Pancreas (tissue), 10 donors: ENCODE data around the gene AAK1. TPM values are rescaled to one million over a fixed set of nuclear protein-coding genes. Genes with fewer than 3 reads are reported as not detected.

Experiments
- ATAC-seq, 4 donors: fragments of 200-7000 bp; cut with Tn5 transposase; one replicate each; pipeline versions ENCODE4 v1.8.0 to v1.9.1; 2020; ENCODE audit warnings: mild to moderate bottlenecking in 4 of 4, moderate library complexity in 4 of 4
- DNase-seq, 6 donors: peaks; one replicate each; pipeline ENCODE4 v3.0.0-alpha.2; 2020
- FAIRE-seq: peaks from 2 replicates; lab custom pipeline; 2012; peaks lifted over from hg19 to GRCh38; lab: Jason Lieb, UNC
- H3K27ac ChIP-seq, 4 donors: fragments of 200-600 bp; sonication (generic); 1 replicate in 3 of 4; 2 replicates in 1 of 4; pipeline versions ENCODE4 v1.5.0 to v1.8.0; 2020
- H3K27me3 ChIP-seq, 4 donors: fragments of 200-600 bp; one replicate each; pipeline ENCODE4 v1.8.0; 2021
- H3K36me3 ChIP-seq, 3 donors: fragments of 200-600 bp; sonication (generic) in 1 of 3; one replicate each; pipeline versions ENCODE4 v1.5.0 to v1.8.0; 2020 to 2021
- H3K4me1 ChIP-seq, 3 donors: fragments of 200-600 bp; one replicate each; pipeline ENCODE4 v1.8.0; 2021
- H3K4me3 ChIP-seq, 4 donors: fragments of 200-600 bp; sonication (generic) in 2 of 4; one replicate each; pipeline versions ENCODE4 v1.5.0 to v1.8.0; 2020 to 2021
- H3K9me3 ChIP-seq, 4 donors: fragments of 200-600 bp; one replicate each; pipeline ENCODE4 v1.8.0; 2021
- CTCF ChIP-seq, 4 donors: fragments of 200-600 bp; sonication (generic) in 3 of 4; IDR thresholded peaks; one replicate each; pipeline versions ENCODE4 v1.5.0 to v1.8.0; 2021; ENCODE audit warnings: antibody characterized with exemption in 4 of 4
- WGBS, 2 donors: extraction: QIAGEN DNeasy Blood & Tissue Kit; methylation state at CpG; one replicate each; pipeline ENCODE4 v1.1.7; 2013; 5-methylcytosine and 5-hydroxymethylcytosine counted together
- intact Hi-C, 3 donors: fragments of 100-400 bp; cut with DNase I; formaldehyde crosslinking; loops; one replicate each; pipeline versions ENCODE4 v1.11.1 to v1.14.2; 2022
- polyA plus RNA-seq, 2 donors: library from polyadenylated mRNA; stranded (reverse); fragments of 200-250 nt; gene quantifications; one replicate each; pipeline ENCODE4 v1.2.3, GENCODE V29; 2013
- total RNA-seq, 6 donors: library from RNA; stranded (reverse); fragmentation: NEBNext Ultra II Directional in 4 of 6; extraction: Animal tissue kit (Norgen Biotek cat#: 25700) in 4 of 6; gene quantifications; one replicate each; pipeline versions ENCODE4 v1.2.1 to v1.2.4, GENCODE V29; 2021 to 2023
- donor health status: healthy with polysubstance abuse.
- donor health status: DM: no; HTN: no; CAD: no; lungs with moderate emphysema.
- donor health status: DM: no; HTN: no; CAD: no.
- donor health status: control.
- donor health status: control.
- donor health status: Bipolar disorder and iron deficiency.
- donor health status: DM: yes; HTN: yes; CAD: no.
- donor health status: DM: no; HTN: no; CAD: no.
- donor health status: DM: no; HTN: no; CAD: no.
- donor health status: DM: yes; HTN: yes; CAD: no.

The AAK1 gene
- total and polyA plus RNA-seq, 8 donors, result 20.6 to 45.1 (median 32.5) TPM

DNA sequence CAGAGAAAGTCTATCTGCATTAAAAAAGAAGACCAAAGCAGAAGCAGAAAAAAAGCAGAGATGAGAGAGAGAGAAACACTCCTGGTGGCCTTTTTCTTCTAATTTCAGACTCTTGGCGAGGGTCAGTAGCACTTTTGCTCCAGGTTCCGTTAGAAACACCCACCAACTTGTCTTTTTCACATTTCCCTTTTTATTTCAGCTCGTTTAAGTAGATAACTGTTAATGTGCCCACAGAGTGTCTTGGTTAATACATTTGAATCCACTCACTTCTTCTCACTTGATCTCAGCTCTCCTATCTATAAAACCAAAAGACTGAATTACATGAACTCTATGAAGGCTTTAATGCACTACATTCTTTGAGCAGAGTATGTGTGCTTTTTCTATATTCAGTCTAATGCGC is 63.1 kb downstream of the AAK1 start:
- Histone ChIP-seq H3K36me3 (no peaks in the 10 kb centered on the region), H3K4me1 (peaks cover 11 to 30% (median 22%) of the 10 kb centered on the region in 3 donors), H3K4me3 (no peak overlapping the region), H3K27ac (no peak overlapping the region), H3K27me3 (no peaks in the 10 kb centered on the region), H3K9me3 (no peaks in the 10 kb centered on the region)
- ATAC-seq (no peak), DNase-seq (no peak), FAIRE-seq (no peak)
- WGBS, 2 donors, result 90 to 93% methylated on average over 4 of the region's 4 CpGs
- intact Hi-C loops, result no loop called here
- no peak for TF ChIP-seq CTCF (IDR thresholded peaks at IDR 0.05)

DNA sequence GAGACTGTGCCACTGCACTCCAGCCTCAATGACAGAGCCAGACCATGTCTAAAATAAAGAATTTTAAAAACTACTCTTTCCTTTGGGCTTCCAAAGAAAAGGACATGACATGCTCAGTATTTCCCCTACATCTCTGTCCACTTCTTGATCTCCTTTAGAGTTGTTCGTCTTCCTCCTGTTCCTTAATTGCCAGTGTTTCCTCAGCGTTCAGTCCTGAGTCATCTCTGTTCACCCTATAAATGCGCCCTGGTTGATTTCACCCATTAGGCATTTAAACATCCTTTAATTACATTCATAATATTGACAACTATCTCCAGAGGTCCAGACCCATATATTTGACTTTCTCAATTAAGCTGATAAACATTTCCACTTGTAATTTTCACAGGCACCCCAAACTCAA is 64.0 kb downstream of the AAK1 start:
- intact Hi-C loops, result loop anchor here in 1 of 3 donors (10.0 kb wide), 1 partner anchor 55 kb away; no protein-coding TSS in a partner anchor
- no peaks in the 10 kb centered on the region for H3K9me3 ChIP-seq
- H3K4me3 ChIP-seq, result no peak overlapping the region
- ATAC-seq (no peak), DNase-seq (no peak), FAIRE-seq (no peak)
- H3K27ac ChIP-seq, result no peak overlapping the region
- 91 to 94% methylated on average over 3 of the region's 3 CpGs for WGBS, 2 donors
- no peak for TF ChIP-seq CTCF (IDR thresholded peaks at IDR 0.05)
- no peaks in the 10 kb centered on the region for H3K36me3 ChIP-seq
- peaks cover 11 to 30% (median 22%) of the 10 kb centered on the region in 3 donors for H3K4me1 ChIP-seq
- H3K27me3 ChIP-seq, result no peaks in the 10 kb centered on the region

GRCh38 chr2:69578198-69578540 is 65.4 kb downstream of the AAK1 start:
- Histone ChIP-seq H3K4me1 (peaks cover 7 to 22% (median 18%) of the 10 kb centered on the region in 3 donors), H3K27ac (no peak overlapping the region), H3K4me3 (no peak overlapping the region), H3K9me3 (no peaks in the 10 kb centered on the region), H3K36me3 (no peaks in the 10 kb centered on the region), H3K27me3 (no peaks in the 10 kb centered on the region)
- intact Hi-C loops, result loop anchor here in 1 of 3 donors (10.0 kb wide), 1 partner anchor 57 kb away; no protein-coding TSS in a partner anchor
- WGBS, 2 donors, result 92 to 93% methylated on average over 2 of the region's 2 CpGs
- FAIRE-seq (no peak), DNase-seq (no peak), ATAC-seq (no peak)
- TF ChIP-seq CTCF (IDR thresholded peaks at IDR 0.05), result no peak

DNA sequence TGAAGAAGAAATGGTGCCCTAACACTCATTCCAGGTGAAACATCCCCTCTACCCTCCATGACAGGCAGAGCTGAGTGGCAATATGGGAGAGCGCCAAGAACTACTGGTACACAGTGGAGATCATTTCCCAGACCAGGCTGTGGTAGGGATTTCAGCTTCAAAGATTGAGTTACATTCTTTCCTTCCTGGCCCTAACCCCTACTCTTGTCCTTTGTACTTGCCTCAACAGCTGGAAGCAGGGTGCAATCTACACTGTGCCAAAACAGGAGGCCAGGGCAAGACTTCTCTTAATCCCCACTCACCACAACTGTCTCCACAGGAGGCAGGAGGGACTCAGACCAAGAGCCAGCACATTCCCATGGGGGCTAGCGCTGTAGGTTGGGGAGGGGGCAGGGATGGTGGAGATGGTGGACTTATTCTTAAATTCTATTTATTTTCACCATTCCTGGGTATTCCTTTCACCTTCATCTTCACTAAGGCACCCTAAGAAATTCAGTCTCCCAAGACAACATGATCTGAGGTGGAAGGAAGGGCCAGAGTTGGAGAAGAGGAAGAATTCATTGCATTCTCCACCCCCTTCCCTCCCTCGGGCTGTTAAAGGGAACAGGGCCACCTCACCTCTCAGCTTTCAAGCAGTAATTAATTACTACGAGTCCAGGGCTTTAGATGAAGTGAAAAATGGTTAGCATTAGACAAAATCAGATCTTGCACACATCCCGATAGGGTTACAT is 65.9 kb downstream of the AAK1 start:
- 84 to 85% methylated on average over 5 of the region's 5 CpGs for WGBS, 2 donors
- no peak overlapping the region for H3K27ac ChIP-seq

More for the DNA sequence above, 65.9 kb downstream of the AAK1 start:
- peaks cover 2 to 16% (median 13%) of the 10 kb centered on the region in 3 donors for H3K4me1 ChIP-seq
- no peaks in the 10 kb centered on the region for H3K36me3 ChIP-seq
- no peaks in the 10 kb centered on the region for H3K9me3 ChIP-seq
- no peaks in the 10 kb centered on the region for H3K27me3 ChIP-seq
- peak in 1 of 4 donors; percentile 7 for ATAC-seq
- no peak overlapping the region for H3K4me3 ChIP-seq
- intact Hi-C loops, result loop anchor here in 1 of 3 donors (10.0 kb wide), 1 partner anchor 57 kb away; no protein-coding TSS in a partner anchor
- no peak for DNase-seq
- FAIRE-seq, result no peak
- no peak for TF ChIP-seq CTCF (IDR thresholded peaks at IDR 0.05)
